Activated B cell treated with CpG ODN at 0.5 μM for 24 hours (primary cell): ENCODE measurements around the gene AQR. TPM values are rescaled to one million over a fixed set of nuclear protein-coding genes. Genes with fewer than 3 reads are reported as not detected.

Experiments used
- ATAC-seq: fragments of 200-7000 bp; cut with Tn5 transposase; one replicate; pipeline ENCODE4 v1.10.0; 2021; ENCODE audit warnings: low read depth, mild to moderate bottlenecking, moderate library complexity
- CTCF ChIA-PET: fragments of 350-600 bp; sonication (Branson Sonifier 250); formaldehyde crosslinking; loops from one replicate; lab custom pipeline; 2021; ENCODE audit warnings: antibody characterized with exemption; lab: Charles Lee
- POLR2A ChIA-PET: fragments of 350-600 bp; sonication (Branson Sonifier 250); formaldehyde crosslinking; loops from one replicate; lab custom pipeline; 2021; ENCODE audit warnings: antibody characterized with exemption; lab: Charles Lee
- DNase-seq: peaks from one replicate; pipeline ENCODE4 v3.0.0; 2022
- H3K27ac Mint-ChIP-seq: one replicate; pipeline ENCODE4 v1.8.0; 2020; ENCODE audit warnings: mixed read lengths
- H3K27me3 Mint-ChIP-seq: one replicate; pipeline ENCODE4 v1.8.0; 2021; ENCODE audit warnings: mixed read lengths
- H3K36me3 Mint-ChIP-seq: one replicate; pipeline ENCODE4 v1.8.0; 2021; ENCODE audit warnings: low read depth, mixed read lengths
- H3K4me1 Mint-ChIP-seq: one replicate; pipeline ENCODE4 v1.8.0; 2021; ENCODE audit warnings: mixed read lengths
- H3K4me3 Mint-ChIP-seq: one replicate; pipeline ENCODE4 v1.8.0; 2020; ENCODE audit warnings: mild to moderate bottlenecking, mixed read lengths
- H3K9me3 Mint-ChIP-seq: one replicate; pipeline ENCODE4 v1.8.0; 2020; ENCODE audit warnings: mixed read lengths
- CTCF ChIP-seq: fragments of 200-600 bp; IDR thresholded peaks from one replicate; pipeline ENCODE4 v1.8.0; 2022; ENCODE audit warnings: antibody characterized with exemption, mild to moderate bottlenecking
- intact Hi-C: fragments of 100-400 bp; cut with micrococcal nuclease; formaldehyde crosslinking; loops from one replicate; pipeline ENCODE4 v1.15.1; 2024
- total RNA-seq: library from RNA; stranded (reverse); gene quantifications from 2 replicates; pipeline ENCODE4 v1.2.3, GENCODE V29; 2022

The AQR gene
- total RNA-seq, 1 donor from 2014 or later = 48.6 TPM

GRCh38 chr15:34851007-34851406, 118.5 kb downstream of the AQR start:
- ATAC-seq (no peak), DNase-seq (no peak)
- Mint-ChIP-seq H3K9me3 (no peaks in the 10 kb centered on the region), H3K27me3 (no peaks in the 10 kb centered on the region), H3K36me3 (peaks cover 24% of the 10 kb centered on the region), H3K4me1 (peaks cover 36% of the 10 kb centered on the region), H3K4me3 (peak overlapping the region; percentile 20), H3K27ac (peak overlapping the region; percentile 73)
- ChIA-PET CTCF (no interaction called here), POLR2A (no interaction called here)
- intact Hi-C loops = no loop called here
- TF ChIP-seq CTCF = no peak

- TF ChIP-seq CTCF = no peak
- H3K27ac Mint-ChIP-seq = no peak overlapping the region
- H3K4me3 Mint-ChIP-seq = no peak overlapping the region
- CTCF ChIA-PET = no interaction called here
- H3K36me3 Mint-ChIP-seq = peaks cover 17% of the 10 kb centered on the region
- no peak for ATAC-seq
- H3K27me3 Mint-ChIP-seq = no peaks in the 10 kb centered on the region
- H3K9me3 Mint-ChIP-seq = no peaks in the 10 kb centered on the region
- no peak for DNase-seq
- POLR2A ChIA-PET = no interaction called here
- peaks cover 35% of the 10 kb centered on the region for H3K4me1 Mint-ChIP-seq
- intact Hi-C loops = no loop called here
These were observed 119.4 kb downstream of the AQR start for GRCh38 chr15:34850121-34850520.

- H3K4me3 Mint-ChIP-seq = no peak overlapping the region
- no peaks in the 10 kb centered on the region for H3K27me3 Mint-ChIP-seq
- CTCF ChIA-PET = no interaction called here
- no peaks in the 10 kb centered on the region for H3K9me3 Mint-ChIP-seq
- no peak for TF ChIP-seq CTCF
- DNase-seq (no peak), ATAC-seq (no peak)
- intact Hi-C loops = no loop called here
- H3K36me3 Mint-ChIP-seq = peaks cover 10% of the 10 kb centered on the region
- POLR2A ChIA-PET = no interaction called here
- peaks cover 33% of the 10 kb centered on the region for H3K4me1 Mint-ChIP-seq
- H3K27ac Mint-ChIP-seq = no peak overlapping the region
These were observed 120.1 kb downstream of the AQR start for GRCh38 chr15:34849364-34849959.

GRCh38 chr15:34847598-34847997, 121.9 kb downstream of the AQR start:
- intact Hi-C loops = no loop called here
- H3K27me3 Mint-ChIP-seq = no peaks in the 10 kb centered on the region
- no peak overlapping the region for H3K4me3 Mint-ChIP-seq
- ChIA-PET POLR2A (no interaction called here), CTCF (no interaction called here)
- no peaks in the 10 kb centered on the region for H3K9me3 Mint-ChIP-seq
- peaks cover under 1% of the 10 kb centered on the region for H3K36me3 Mint-ChIP-seq
- TF ChIP-seq CTCF = no peak
- ATAC-seq (no peak), DNase-seq (no peak)
- peaks cover 27% of the 10 kb centered on the region for H3K4me1 Mint-ChIP-seq
- H3K27ac Mint-ChIP-seq = no peak overlapping the region

- Mint-ChIP-seq H3K27me3 (peaks cover 2% of the 10 kb centered on the region), H3K27ac (no peak overlapping the region), H3K4me1 (no peaks in the 10 kb centered on the region), H3K36me3 (no peaks in the 10 kb centered on the region), H3K9me3 (no peaks in the 10 kb centered on the region), H3K4me3 (no peak overlapping the region)
- CTCF ChIA-PET = no interaction called here
- intact Hi-C loops = no loop called here
- DNase-seq = no peak
- TF ChIP-seq CTCF = no peak
- no peak for ATAC-seq
- POLR2A ChIA-PET = no interaction called here
These were observed 128.2 kb downstream of the AQR start for GRCh38 chr15:34841262-34841725.
